SIG-M5 treated with dmso at 0.1 percent for 504 hours (cell line): Measurements from ENCODE around the gene PRICKLE1.

Experiments
- DNase-seq: peaks from one replicate; lab custom pipeline; 2025; ENCODE audit not compliant: unreplicated experiment; lab: John Stamatoyannopoulos, UW

Gene PRICKLE1

DNA sequence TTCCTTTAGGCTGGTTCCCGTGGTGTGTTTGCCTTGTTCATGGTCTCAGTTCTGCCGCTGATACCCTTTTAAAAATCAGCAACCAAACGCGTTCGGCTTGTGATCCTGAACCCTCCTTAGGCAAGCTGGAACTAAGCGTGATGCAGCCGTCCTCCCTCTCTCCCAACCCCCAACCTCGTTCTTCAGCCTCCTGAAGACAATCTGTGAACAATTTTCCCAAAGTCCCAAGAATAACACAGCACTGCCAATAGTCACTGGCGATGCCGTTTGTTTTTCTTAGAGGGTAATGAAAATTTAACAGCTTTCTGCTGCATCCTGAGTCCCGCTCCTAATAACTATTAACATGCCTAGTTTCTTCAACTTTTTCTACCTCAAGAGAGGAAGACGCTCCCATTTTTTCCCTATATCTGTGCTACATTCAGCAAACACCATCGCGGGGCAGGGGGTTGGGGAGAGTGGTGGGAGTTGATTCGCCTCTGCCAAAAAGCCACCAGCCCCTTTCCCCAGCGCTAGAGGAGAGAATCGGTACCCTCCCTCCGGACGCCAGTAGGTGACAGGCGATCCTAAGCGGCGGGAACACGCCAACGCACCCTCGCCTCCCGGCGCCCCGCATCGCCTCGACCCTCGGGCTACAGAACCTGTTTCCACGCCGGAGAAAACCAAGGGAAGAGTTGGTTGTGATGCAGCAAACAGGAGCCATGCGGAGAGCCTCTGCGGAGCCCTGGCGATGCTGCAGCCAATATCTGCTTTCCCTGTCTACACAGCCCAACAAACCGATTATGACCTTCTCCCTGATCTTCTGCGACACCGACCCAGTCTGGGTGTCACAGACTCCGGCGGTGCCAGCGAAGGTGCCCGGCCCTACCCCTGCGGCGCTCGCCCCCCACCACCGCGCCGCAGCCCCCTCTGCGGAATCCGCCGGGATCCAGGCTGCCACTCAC, 752 bp downstream of the PRICKLE1 start:
- DNase-seq = peak; percentile 46

DNA sequence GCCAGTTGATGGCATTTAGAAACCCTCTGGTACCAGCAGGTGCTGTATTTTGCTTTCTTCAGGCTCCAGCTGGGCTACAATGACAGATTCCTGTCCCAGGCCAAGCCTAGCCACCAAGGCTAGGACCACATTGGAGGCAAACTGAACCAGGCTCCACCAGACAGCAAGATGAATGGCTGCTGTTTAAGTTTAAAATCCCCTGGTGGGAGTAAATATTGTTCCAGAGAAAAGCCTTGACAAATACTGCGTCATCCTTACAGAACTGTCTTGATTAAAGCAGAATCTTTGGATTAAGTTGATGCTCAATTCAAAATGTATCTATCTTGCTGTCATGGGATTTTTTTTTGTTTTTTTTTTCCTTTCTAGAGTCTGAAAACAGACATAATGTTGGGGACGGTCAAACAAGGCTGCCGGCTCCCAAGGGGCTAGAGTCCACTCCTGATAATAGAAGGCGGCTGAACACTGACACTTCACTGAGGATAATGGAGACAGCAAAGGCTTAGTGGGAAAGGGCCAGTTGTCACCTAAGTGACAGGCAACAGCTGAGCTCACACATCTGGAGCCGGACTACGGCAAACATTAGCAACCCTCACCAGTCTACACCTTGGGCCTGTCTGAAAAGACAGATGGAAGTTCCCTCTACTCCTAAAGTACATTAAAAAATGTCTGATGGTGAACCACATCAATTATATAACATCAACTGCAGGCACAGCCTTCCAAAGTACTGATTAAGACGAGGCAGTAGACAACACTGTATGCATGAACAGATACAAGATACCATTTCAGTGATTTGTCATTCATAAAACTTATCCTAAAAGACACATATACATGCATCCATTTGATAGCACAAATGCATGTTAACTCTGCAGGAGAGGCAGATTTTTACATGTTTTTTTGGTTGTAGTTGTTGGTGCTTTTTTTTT, 1.7 kb downstream of the PRICKLE1 start:
- peak; percentile 35 for DNase-seq

- no peak for DNase-seq
Observed at GRCh38 chr12:42586268-42586667, 3.3 kb downstream of the PRICKLE1 start.

DNA sequence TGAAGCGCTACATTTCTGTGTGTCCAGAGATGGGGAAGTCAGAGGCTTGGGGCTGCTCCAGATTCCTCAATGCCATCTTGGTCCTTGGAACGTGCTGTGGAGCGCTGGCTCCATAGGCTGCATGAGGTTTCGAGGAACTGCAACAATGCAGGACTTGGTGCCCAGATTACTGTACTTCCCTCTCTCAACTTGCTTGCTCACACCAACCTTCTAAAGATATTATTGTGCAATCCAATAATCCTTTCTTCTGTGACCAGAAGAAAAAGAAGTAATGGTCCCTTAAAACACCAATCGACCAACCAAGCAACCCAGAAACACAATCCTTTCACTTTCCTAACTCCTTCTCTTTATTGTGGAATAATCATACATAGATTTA, 3.7 kb downstream of the PRICKLE1 start:
- peak; percentile 88 for DNase-seq

DNA sequence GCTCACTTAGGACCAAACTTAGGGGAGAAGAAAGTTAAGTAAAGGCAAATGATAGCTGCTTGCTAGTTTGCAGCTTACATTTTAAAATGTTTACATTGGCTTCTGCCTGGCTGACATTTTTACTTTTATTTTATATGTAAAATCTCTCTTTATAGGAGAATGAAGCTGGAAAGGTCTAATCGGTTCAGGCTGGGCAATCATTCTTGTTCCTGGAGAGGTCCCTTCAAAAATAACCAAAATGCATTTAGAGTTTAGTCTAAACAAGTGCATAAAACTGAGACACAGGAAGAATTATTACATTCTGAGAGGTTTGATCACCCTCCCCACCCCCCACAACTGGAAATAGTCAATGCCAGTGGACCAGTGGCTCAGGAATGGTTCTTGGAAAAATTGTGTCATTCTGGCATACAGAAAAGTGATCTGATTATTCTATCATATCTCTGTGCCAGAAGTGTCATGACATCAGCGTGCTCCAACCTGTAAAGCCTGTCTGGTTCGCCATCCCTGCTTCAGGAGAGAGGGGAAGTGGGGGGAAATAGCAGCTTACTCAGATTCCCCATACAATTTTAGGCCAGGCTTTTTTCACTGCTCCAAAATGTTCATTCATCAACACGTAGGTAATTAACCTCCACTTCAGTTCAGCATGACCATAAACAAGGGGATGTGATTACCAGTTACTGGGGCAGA, 4.2 kb downstream of the PRICKLE1 start:
- DNase-seq = no peak

- no peak for DNase-seq
Observed at GRCh38 chr12:42584651-42585111, 4.9 kb downstream of the PRICKLE1 start.

GRCh38 chr12:42583016-42583415, 6.5 kb downstream of the PRICKLE1 start:
- no peak for DNase-seq

GRCh38 chr12:42582498-42582897, 7.0 kb downstream of the PRICKLE1 start:
- DNase-seq = no peak

GRCh38 chr12:42582050-42582449, 7.5 kb downstream of the PRICKLE1 start:
- DNase-seq = no peak

DNA sequence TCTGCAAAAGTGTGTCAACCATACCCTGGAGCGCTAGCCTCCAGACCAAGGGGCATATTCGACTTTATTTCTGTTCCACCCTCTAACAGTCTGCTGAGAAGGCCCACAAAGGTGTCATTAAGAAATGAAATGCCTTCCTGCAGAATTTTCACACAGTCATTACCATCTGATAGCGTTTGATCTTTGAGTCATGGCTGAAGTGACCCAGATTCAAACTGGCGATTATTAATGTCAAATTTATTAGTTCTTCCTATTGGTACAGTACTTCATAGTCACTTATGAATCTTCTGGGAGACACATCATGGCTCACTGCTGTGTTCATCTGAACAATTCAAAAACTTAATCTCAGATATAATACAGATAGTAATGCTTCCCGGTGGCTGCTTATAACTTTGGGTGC, 13.2 kb downstream of the PRICKLE1 start:
- DNase-seq = no peak

DNA sequence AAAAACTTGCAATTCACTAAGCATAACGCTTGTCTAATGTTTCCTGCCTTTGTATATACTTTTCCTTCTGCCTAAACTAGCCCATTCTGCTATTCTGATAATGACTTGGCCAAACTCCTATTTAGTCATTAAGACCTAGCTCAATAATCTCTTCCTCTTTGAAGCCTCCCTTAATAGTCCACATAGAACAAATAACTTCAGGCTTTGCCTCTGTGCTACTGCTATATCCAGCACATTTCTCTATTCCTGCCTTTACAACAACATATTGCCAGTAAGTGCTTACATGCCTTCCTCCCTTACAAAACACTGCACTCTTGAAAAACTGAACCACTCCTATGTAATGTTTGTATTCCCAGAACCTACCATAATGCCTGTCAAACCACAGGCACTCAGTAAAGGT, 13.8 kb downstream of the PRICKLE1 start:
- no peak for DNase-seq

GRCh38 chr12:42574851-42575266, 14.7 kb downstream of the PRICKLE1 start:
- DNase-seq = no peak

GRCh38 chr12:42571327-42572009, 18.1 kb downstream of the PRICKLE1 start:
- no peak for DNase-seq

DNA sequence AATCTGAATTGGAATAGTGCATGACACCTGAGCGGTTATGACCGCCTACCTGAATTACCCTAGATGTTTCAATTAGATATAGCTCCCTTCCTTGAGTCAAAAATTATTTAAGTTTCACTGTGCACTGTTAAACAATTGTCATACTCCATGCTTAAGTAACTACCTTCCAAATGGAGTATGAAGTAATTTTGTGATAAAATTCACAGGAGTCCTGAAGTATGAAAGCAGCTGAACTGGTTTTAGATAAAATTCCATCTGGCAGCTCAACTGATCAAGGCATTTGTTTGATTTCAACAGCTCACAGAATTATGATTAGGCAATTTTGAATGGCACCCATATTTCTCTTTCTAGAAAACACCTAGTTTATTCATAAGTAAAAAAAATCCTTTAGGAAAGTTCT, 19.5 kb downstream of the PRICKLE1 start:
- DNase-seq = peak; percentile 14

DNA sequence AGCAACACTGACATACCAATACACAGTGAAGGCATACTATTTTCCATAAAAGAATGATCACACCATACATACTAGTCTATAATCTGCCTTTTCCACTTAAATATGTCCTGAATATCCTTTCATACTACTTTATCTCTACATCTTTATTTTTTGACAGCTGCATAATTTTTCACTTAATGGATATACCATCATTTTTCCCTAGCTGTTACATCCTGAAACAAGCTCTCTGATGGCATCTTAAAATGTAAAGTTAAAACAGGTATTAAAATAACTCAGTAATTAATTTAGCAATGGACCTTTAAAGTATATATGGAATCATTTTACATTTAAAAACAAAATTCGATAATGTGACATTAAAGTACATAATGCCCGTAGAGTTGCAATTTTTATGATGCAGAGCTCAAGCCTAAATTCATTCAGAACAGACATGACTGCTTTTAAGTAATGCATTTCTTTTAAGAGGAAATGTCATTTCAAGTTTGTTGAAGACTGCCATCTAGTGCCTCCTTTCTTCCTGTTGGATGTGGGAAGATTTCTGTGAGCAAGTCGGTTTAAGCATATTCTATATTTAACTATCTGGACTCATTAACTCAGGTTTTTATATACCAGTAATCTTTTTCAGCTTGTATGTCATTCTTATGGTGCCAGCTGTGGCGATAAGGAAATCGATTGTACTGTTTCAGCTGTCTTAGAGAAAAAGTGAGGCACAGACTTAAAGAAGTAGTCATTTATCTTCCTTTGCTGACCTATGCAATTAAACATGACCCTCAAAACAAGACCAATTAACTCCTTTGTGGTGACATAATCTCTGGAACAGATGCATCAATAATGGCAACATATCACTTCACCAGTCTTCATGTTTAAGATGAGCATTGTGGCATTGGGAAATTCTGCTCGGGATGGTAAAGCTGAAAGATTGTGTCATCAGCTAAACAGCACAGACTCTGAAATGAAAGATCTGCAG, 20.3 kb downstream of the PRICKLE1 start:
- peak; percentile 73 for DNase-seq

DNA sequence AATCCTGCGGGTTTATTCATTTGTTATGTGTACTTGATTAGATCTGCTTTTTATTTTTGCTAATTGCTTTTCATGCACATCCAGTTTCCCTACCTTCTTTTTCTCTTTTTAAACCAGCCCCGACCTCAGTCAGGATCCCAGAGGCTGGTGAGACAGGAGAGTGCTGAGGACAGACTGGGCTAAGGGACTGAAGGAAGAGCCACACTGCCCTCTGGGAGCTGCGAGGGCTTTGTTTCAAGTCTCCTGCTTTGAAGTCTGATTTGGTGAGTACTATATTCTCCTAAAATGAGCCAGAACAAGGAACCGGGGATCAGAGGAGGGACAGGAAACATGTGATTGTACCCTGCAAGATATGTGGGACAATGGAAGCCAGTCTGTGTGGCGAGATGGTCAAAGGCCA, 23.9 kb downstream of the PRICKLE1 start:
- DNase-seq = no peak

DNA sequence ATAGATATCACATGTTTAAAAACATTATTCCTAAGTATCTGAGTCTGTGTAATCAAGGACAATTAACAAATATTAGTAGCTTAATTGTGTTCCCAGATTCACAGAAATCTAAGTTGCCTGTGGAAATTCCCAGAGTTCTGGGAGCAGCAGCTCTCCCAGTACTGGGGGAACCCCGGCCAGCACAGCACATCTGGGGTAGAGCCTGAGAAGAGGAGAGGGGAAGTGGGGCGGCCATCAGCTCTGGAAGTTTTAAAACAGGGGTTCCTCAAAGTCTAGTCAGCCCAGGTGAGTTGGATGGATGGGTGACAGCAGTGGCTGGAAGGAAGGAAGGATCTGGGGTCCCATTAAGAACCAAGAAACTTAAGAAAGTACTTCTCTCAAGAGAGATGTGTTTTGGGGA, 24.6 kb downstream of the PRICKLE1 start:
- DNase-seq = no peak

DNA sequence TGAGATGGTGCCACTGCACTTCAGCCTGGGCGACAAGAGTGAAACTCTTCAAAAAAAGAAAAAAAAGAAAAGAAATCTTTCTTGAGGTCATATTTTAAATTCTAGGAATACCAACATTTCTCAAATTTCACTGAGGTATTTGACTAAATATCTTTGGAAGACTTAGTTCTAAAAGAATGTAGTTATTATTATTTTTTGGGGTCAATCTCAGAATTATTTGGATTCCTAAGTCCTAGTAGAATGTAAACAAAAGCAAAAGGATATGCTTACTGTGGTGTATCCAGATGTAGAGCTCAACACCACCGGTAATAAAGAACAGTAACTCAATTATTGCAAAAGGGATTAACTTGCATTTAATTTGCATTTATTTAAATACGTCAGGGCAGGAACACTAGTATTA, 25.0 kb downstream of the PRICKLE1 start:
- no peak for DNase-seq

DNA sequence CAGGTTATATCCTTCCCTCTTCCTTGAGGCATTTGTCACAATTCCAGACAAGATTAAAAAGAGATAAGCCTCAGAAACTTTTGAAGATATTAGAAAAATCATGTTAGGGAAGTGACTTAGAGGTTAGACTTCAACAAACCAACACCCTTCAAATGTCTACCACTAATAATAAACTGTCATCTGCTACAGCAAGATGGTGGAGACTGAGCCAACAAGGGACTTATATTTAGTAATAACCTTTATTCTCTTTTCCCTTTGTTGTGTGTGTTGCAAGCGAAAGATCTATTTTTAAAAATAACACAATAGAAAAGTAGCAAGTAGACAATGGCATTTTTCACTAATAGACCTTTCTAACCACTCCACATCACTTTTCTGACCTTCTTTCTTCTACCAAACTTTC, 28.6 kb downstream of the PRICKLE1 start:
- DNase-seq = no peak
